ENCODE data around the gene TOGARAM1.

Gene TOGARAM1

DNA sequence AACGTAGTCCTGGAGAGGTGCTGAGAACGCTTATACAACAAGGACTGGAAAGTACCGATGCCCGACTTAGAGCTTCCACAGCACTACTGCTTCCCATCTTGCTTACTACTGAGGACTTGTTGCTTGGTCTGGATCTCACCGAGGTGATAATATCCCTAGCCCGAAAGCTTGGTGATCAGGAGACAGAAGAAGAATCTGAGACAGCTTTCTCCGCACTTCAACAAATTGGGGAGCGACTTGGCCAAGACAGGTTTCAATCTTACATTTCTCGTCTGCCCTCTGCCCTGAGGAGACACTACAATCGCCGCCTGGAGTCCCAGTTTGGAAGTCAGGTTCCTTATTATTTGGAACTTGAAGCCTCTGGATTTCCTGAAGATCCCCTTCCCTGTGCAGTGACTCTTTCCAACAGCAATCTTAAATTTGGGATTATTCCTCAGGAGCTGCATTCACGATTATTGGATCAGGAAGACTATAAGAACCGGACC is 1.1 kb downstream of the TOGARAM1 start:
- DNase-seq: no peak

- no peak for DNase-seq
These were observed 1.9 kb downstream of the TOGARAM1 start for GRCh38 chr14:44963775-44964380.

DNA sequence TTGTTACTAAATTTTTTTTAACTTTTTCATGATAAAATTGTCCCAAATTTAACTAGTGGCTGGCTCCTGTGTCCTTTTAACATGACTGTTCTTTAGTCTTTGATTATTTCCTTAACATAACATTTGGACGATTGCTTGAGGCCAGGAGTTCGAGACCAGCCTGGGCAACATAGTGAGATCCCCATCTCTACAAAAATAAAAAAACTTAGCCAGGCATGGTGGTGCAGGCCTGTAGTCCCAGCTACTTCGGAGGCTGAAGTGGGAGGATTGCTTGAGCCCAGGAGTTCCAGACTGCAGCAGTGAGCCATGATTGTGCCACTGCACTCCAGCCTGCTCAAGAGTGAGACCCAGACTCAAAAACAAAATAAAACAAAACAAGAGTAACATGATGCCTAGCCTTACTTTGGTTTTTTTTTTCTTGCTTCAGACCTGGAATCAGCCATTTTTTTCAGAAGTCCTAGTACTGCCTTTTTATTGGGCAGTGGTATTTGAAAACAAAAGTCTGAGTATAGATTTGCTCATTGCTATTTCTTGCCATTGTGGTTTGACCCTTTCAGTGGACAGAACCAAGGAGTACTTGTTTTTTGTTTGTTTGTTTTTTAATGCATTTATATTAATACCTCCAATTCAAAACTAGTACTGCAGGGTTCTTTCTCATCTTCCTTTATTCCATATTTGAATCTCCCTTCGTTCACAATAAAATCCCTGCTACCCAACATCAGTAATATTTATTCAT is 4.8 kb downstream of the TOGARAM1 start:
- no peak for DNase-seq

DNA sequence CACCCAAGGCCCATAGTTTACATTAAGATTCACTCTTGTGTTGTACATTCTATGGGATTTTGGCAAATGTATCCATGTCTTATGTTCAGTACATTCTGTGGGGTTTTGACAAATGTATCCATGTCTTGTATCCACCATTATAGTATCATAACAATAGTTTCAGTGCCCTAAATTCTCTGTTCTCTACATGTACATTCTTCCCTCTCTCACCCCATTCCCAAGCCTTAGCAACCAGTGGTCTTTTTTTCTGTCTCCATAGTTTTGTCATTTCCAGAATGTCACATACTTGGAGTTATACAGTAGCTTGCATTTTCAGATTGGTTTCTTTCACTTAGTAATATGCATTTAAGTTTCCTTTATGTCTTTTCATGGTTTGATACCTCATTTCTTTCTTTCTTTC is 6.7 kb downstream of the TOGARAM1 start:
- no peak for DNase-seq

- no peak for DNase-seq
These were observed 8.9 kb downstream of the TOGARAM1 start for GRCh38 chr14:44970907-44971306.

GRCh38 chr14:44971459-44971858 is 9.5 kb downstream of the TOGARAM1 start:
- no peak for DNase-seq

- no peak for DNase-seq
These were observed 17.3 kb downstream of the TOGARAM1 start for GRCh38 chr14:44979273-44979672.

DNA sequence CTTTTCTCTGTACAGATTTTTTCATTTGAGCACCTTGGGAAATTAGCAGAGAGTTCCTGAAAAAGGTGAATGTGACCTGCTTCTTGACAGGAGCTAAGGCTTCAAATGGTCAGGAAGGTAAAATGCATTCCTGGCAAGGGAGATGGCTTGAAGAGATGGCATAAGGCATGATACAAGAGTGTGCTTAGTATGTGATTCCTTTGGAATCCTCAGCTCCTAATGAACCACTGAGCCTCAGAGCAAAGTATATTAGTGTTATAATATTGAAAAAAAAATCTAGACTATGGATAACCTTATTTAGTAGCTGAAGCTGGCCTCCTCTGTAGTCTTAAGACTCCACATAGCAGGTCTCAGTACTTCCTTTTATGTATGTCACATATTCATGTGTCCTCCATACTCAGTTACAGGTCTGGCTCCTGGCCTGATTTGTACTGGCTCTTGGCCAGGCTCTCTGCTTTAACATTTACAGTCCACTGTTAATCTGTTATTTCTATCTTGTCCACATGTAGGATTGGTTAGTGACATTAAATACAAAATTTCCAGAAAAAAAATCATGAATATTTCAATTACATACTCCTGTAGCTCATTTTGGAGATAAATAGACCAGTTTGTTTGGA is 17.9 kb downstream of the TOGARAM1 start:
- no peak for DNase-seq

GRCh38 chr14:44981198-44981597 is 19.2 kb downstream of the TOGARAM1 start:
- DNase-seq: no peak

- DNase-seq: no peak
These were observed 20.6 kb downstream of the TOGARAM1 start for GRCh38 chr14:44982594-44982993.

- no peak for DNase-seq
These were observed 26.7 kb downstream of the TOGARAM1 start for GRCh38 chr14:44988694-44989093.

DNA sequence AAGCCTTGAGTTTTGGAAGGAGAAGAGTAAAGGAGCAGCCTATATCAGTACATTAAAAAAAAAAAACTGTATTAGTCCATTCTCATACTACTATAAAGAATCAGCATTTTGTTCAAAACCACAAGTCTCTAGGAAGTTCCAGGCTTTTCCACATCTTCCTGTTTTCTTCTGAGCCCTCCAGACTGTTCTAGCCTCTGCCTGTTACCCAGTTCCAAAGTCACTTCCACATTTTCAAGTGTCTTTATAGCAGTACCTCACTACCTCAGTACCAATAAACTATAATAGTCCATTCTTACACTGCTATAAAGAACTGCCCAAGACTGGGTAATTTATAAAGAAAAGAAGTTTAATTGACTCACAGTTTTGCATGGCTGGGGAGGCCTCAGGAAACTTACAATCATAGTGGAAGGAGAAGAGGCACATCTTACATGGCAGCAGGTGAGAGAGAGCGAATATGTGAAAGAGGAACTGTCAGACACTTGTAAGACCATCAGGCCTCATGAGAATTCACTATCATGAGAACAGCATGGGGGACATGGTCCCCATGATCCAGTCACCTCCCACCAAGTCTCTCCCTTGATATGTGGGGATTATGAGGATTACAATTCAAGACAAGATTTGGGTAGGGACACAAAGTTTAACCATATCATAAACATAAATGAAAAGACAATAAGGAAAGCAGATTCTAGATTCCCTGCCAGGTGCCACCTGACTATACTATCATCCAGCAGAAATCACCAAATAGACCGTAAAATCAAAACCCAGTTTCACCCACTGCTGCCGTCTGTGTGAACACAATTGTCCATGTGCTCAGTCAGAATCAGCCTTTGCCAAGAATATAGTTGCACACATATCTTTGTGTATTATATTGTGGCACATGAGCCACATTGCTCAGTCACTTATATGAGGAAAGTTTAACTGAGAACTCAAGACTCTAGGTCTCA is 27.8 kb downstream of the TOGARAM1 start:
- DNase-seq: no peak

DNA sequence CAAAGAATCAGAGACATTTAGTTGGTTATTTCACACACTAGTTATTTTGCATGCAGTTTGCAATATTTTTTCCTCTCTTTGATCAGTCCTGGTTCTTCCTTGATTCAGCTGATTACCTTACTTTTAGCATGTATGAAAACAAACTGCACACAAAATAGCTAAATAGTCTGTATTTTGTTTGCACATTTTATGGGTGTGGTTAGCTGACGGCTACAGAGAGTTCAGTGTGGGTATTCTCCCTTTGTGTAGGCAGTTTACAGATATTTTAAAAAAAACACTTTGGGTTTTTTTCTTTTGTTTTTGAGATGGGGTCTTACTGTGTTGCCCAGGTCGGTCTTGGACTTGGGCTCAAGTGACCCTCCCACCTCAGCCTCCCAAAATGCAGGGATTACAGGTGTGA is 28.5 kb downstream of the TOGARAM1 start:
- DNase-seq: no peak

DNA sequence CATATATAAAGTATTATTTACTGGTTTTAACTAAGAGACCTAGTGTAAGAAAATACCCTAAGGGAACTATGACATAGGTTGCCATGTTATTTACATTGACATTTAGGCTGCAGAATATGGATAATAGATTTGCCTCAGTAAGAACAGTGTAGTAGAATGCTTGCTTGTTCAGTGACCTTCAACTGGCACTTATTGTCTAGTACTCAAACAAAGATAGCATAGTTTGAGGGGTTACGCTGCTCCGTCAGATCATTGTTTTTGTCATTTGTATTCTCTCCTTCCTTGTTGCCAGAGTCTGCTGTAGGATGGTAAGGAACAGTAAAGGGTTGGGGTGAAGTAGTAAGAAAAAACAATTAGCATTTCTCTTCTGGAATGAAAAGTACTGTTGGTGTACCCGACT is 33.2 kb downstream of the TOGARAM1 start:
- no peak for DNase-seq

DNA sequence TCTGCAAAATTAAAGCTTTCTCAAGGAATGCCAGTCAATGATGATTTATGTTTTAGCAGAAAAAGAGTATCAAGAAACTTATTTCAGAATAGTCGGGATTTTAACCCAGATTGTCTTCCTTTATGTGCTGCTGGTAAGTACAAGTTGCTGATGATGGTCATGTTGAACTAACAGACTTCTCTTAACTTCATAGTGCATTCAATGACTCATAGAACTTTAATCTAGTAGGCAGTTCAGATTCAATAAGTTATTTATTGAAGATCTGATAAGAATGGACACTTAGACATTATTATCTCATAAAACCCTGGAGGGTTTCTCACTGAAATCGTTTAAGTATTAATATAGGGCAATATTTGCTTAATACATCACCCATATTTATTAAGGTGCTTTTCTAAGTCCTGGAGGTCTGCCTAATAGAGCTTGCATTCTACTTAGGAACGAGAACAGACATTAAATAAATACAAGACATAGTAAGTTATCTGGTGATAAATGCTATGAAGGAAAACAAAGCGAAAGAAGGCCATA is 33.8 kb downstream of the TOGARAM1 start:
- no peak for DNase-seq

- DNase-seq: no peak
These were observed 41.9 kb downstream of the TOGARAM1 start for GRCh38 chr14:45003924-45004323.

GRCh38 chr14:45015133-45015532 is 53.1 kb downstream of the TOGARAM1 start:
- no peak for DNase-seq

GRCh38 chr14:45028107-45028626 is 66.2 kb downstream of the TOGARAM1 start:
- no peak for DNase-seq

DNA sequence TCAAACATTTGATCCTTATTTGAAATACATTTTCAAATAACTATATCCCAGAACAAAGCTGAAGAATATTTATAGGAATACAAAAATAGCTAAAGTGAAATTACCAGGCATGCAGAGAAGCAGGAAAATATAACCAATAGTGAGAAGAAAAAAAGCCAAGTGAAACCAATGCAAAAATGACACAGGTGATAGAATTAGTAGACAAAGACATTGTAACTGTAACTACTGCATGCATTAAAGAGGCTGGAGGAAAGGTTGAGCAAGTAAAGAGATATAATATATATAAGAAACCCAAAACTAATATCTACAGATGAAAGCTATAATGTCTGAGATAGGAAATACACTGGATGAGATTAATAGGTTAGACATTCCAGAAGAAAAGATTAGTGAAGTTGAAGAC is 72.7 kb downstream of the TOGARAM1 start:
- no peak for DNase-seq

DNA sequence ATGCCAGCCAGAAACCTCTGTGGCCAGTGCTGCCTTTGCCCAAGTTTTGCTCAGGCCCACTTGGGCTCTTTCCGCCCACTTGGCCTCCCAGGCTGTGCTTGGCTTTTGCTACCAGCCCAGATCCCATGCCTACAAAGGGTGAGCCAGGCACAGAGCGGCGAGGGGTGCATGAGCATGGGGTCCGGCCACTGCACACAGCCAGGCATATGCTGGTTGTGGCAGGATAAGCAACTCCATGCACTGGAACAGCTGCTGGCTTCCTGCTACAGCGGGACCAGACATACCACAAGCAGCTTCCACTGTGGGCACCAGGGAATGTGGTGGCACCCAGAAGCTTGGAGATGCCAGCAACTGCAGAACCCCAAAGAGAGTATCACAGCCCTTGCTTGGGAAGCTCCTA is 76.3 kb downstream of the TOGARAM1 start:
- DNase-seq: no peak

DNA sequence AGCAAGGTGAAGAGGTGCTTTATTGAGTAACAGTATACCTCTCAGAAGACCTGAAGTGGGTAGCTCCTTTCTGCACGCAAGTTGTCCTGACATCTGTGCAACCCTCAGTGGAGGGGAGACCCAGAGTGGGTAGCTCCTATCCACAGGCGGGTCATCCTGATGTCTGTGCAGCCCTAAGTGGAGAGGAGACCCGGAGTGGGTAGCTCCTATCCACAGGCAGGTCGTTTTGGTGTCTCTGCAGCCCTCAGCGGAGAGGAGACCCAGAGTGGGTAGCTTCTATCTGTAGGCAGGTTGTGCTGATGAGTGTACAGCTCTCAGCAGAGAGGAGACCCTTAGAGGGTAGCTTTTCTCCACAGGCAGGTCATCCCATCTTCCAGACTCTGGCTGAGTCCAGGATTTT is 76.9 kb downstream of the TOGARAM1 start:
- DNase-seq: no peak

DNA sequence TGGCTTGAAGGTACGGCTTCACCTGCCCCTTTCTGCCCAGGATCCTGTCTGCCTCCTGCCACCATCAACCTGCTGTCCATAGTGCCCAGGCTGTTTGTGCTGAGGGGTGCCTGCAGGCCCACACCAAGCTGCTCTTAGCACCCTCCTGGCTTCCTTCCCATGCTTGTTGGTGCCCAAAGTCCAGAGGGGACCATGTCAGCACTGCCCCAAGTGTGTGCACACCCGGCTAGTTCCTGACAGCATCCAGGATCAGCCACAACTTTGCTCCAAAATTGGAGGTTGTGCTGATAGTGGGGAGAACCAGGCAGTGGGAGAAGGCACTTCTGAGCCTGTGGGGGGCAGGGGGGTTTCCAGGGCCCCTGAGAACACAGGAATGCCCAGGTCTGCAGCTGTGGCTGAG is 77.4 kb downstream of the TOGARAM1 start:
- DNase-seq: no peak

DNA sequence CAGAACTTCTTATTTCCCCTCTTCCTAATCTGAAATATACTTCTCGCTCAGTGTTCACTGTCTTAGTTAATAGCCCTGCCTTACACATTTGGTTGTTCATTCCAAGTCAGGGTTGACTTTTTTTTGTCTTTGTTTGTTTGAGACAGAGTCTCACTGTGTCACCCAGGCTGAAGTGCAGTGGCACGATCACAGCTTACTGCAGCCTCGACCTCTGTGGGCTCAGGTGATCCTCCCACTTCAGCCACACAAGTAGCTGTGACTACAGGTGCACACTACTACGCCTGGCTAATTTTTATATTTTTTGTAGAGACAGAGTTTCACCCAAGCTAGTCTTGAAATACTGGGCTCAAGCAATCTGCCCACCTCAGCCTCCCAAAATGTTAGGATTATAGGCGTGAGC is 79.7 kb downstream of the TOGARAM1 start:
- no peak for DNase-seq
